ENCODE measurements around the gene SH3BGRL. TPM values are rescaled to one million over a fixed set of nuclear protein-coding genes. Genes with fewer than 3 reads are reported as not detected.
A peak's percentile ranks its signal among the peaks of the same experiment; 100 is the strongest.

SH3BGRL gene
- total RNA-seq, 1 experiment from 2014 or later = 32.4 TPM

- no peaks in the 10 kb centered on the region for H3K79me2 ChIP-seq (ENCODE audit: insufficient read depth, low read length)
- ATAC-seq (no peak), DNase-seq (ENCODE audit: low read depth, low spot score) (no peak)
- no peak overlapping the region for H3K27ac ChIP-seq (ENCODE audit: low read depth, low read length)
- TF ChIP-seq ELF1 (IDR thresholded peaks at IDR 0.05; ENCODE audit: borderline replicate concordance, low read depth) = no peak
- no peak for TF ChIP-seq POLR2AphosphoS5 (IDR thresholded peaks at IDR 0.05; ENCODE audit: low read depth, low read length)
- TF ChIP-seq CBX3 (IDR thresholded peaks at IDR 0.05; ENCODE audit: low read depth) = no peak
- TF ChIP-seq JUND (IDR thresholded peaks at IDR 0.05) = no peak
- no peak for TF ChIP-seq ZBTB33 (IDR thresholded peaks at IDR 0.05; ENCODE audit: extremely low read depth, insufficient replicate concordance, low read length)
- no peak for TF ChIP-seq YY1 (IDR thresholded peaks at IDR 0.05; ENCODE audit: extremely low read depth, insufficient replicate concordance, low read depth, low read length)
- TF ChIP-seq SP1 (IDR thresholded peaks at IDR 0.05; ENCODE audit: low read depth) = no peak
- no peak for TF ChIP-seq EGR1 (IDR thresholded peaks at IDR 0.05; ENCODE audit: low read depth)
- no peak for TF ChIP-seq ZNF274 (IDR thresholded peaks at IDR 0.05; ENCODE audit: low read depth, low read length)
- no peak for TF ChIP-seq CTCF (IDR thresholded peaks at IDR 0.05 in 2 of 3, conservative IDR thresholded peaks at IDR 0.05 in 1 of 3; ENCODE audit: borderline replicate concordance in 1 of 3, insufficient read depth in 1 of 3, low read depth in 2 of 3, low read length in 2 of 3)
- TF ChIP-seq ZFX (IDR thresholded peaks at IDR 0.05) = no peak
- TF ChIP-seq EZH2 (IDR thresholded peaks at IDR 0.05) = no peak
- no peak for TF ChIP-seq RAD21 (IDR thresholded peaks at IDR 0.05; ENCODE audit: low read depth)
- no peak for TF ChIP-seq REST (IDR thresholded peaks at IDR 0.05; ENCODE audit: low read depth)
- TF ChIP-seq SIN3A (IDR thresholded peaks at IDR 0.05; ENCODE audit: low read depth) = no peak
- H3K27me3 ChIP-seq (ENCODE audit: insufficient read depth, low read length) = no peaks in the 10 kb centered on the region
- ChIA-PET RAD21 (ENCODE audit: low non-redundant PET in 1 of 2, low total read pairs in 2 of 2, uncharacterized antibody in 2 of 2, unreplicated experiment in 2 of 2) (no interaction called here), CTCF (interaction anchor here (1.4 kb wide), 1 partner anchor 10 kb away, joined by 3 read pairs; no protein-coding TSS in a partner anchor), POLR2A (no interaction called here)
- H4K20me1 ChIP-seq (ENCODE audit: insufficient read depth) = no peaks in the 10 kb centered on the region
- H3K4me2 ChIP-seq (ENCODE audit: low read length) = peak overlapping the region; percentile 79
- no peak overlapping the region for H3K9ac ChIP-seq (ENCODE audit: low read length)
- H3K4me3 ChIP-seq (replicated peaks in 1 of 2; ENCODE audit: low read depth in 1 of 2, low read length in 2 of 2) = peak overlapping the region; percentile 62 to 74; a peak in 3 of 4 replicates
- no peak overlapping the region for H2AFZ ChIP-seq (ENCODE audit: low read depth, low read length, poor library complexity, severe bottlenecking)
- no peaks in the 10 kb centered on the region for H3K9me2 ChIP-seq (ENCODE audit: insufficient read depth)
- no TSS peak for BruUV-seq (replicated peaks)
- H3K4me1 ChIP-seq (ENCODE audit: control insufficient read depth in 1 of 2, insufficient read depth in 2 of 2, low read length in 2 of 2) = peaks cover 2 to 4% of the 10 kb centered on the region in 2 experiments; a peak in 3 of 4 replicates
- H3K36me3 ChIP-seq (ENCODE audit: control insufficient read depth in 1 of 2, insufficient read depth in 2 of 2, low read length in 2 of 2) = no peaks in the 10 kb centered on the region
- intact Hi-C loops (cut with micrococcal nuclease) = no loop called here
- H3K9me3 ChIP-seq (ENCODE audit: control insufficient read depth in 1 of 2, insufficient read depth in 1 of 2, low read depth in 1 of 2, low read length in 2 of 2) = no peaks in the 10 kb centered on the region
Measured at GRCh38 chrX:81202943-81203342, 1.0 kb downstream of the SH3BGRL start.
